NCI-H2081 treated with DMSO at 0.1 percent for 48 hours (cell line): ENCODE results near the gene CCDC188.

Experiments
- DNase-seq: peaks from one replicate; lab custom pipeline; 2025; lab: John Stamatoyannopoulos, UW

CCDC188 gene

DNA sequence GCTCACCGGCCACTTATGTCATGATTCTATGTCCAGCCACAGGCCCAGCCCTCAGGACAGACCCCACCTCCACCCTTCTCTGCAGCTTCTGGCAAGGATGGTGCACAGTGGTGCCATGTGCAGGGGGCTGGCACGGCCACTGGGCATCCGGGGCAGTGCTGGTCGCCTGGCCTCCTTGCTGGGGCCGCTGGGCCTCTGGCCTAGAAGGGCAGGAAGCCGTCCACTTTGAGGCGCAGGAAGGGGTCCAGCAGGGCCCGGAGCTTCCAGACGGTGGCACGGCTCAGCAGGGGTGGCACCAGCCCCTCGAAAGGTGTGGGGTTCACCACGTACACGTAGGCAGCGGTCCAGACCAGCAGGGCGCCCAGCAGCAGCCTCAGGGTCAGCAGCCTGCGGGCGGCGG is 2.4 kb downstream of the CCDC188 start:
- DNase-seq = no peak

GRCh38 chr22:20147237-20147988 is 3.4 kb downstream of the CCDC188 start:
- no peak for DNase-seq

GRCh38 chr22:20146777-20147176 is 4.1 kb downstream of the CCDC188 start:
- no peak for DNase-seq

- DNase-seq = no peak
These were observed 5.0 kb downstream of the CCDC188 start for GRCh38 chr22:20145832-20146223.

- DNase-seq = no peak
These were observed 5.5 kb downstream of the CCDC188 start for GRCh38 chr22:20145206-20145831.

DNA sequence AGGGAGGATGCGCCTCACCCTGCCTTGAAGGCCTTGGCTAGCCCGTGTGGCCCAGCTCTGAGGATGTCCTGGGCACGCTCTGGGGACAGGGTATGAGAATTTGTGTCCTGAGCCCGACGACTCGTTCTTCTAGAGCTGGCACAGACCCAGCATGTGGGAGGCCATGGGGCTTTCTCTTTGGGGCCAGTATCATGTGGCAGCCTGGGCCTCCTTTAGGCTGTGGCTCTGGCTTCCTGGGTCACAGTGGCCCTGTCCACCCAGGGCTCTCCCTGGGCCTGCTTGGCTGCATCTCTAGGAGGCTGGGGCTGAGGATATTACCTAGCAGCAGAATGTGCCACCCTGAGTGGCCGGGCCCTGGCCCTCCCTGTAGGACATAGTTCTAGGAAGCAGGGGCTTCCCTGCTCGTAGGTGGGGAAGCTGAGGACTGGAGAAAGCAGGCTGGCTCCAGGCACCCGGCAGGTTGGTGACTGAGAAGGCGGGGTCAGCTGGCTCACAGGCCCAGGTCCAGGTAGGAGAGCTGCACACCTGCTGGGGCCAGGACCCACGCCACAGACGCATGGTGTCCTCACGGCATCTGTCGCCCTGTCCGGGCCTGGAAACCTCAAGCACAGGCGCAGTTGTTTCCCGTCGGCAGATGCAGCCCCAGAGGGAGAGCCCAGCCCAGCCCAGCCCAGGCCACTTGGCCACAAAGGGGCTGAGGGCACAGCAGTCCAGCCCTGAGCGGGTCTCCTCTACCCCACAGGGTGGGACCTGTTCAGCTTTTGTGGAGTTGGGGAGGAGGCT is 6.8 kb downstream of the CCDC188 start:
- no peak for DNase-seq

DNA sequence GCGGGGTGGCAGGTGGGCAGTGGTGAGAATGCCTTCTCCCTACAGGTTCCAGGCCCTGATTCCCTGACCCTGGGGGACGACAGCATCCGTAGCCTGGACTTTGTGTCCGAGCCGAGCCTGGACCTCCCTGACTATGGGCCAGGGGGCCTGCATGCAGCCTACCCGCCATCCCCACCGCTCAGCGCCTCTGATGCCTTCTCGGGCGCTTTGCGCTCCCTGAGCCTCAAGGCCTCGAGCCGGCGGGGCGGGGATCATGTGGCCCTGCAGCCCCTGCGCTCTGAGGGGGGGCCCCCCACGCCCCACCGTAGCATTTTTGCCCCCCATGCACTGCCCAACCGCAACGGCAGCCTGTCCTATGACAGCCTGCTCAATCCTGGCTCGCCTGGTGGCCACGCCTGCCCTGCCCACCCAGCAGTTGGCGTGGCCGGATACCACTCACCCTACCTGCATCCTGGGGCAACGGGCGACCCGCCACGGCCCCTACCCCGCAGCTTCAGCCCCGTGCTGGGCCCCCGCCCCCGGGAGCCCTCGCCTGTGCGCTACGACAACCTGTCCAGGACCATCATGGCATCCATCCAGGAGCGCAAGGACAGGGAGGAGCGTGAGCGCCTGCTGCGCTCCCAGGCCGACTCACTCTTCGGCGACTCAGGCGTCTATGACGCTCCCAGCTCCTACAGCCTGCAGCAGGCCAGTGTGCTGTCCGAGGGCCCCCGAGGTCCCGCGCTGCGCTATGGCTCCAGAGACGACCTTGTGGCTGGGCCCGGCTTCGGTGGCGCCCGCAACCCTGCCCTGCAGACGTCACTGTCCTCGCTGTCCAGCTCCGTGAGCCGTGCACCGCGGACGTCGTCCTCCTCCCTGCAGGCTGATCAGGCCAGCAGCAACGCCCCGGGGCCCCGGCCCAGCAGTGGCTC is 7.9 kb downstream of the CCDC188 start:
- no peak for DNase-seq

- DNase-seq = no peak
These were observed 9.4 kb downstream of the CCDC188 start for GRCh38 chr22:20141186-20142077.

- no peak for DNase-seq
These were observed 10.3 kb downstream of the CCDC188 start for GRCh38 chr22:20140521-20140964.

- DNase-seq = no peak
These were observed 10.8 kb downstream of the CCDC188 start for GRCh38 chr22:20140107-20140445.

- DNase-seq = no peak
These were observed 11.3 kb downstream of the CCDC188 start for GRCh38 chr22:20139391-20140106.

GRCh38 chr22:20138868-20139267 is 12.0 kb downstream of the CCDC188 start:
- no peak for DNase-seq

GRCh38 chr22:20138417-20138738 is 12.5 kb downstream of the CCDC188 start:
- DNase-seq = no peak

- DNase-seq = no peak
These were observed 13.0 kb downstream of the CCDC188 start for GRCh38 chr22:20137671-20138416.

DNA sequence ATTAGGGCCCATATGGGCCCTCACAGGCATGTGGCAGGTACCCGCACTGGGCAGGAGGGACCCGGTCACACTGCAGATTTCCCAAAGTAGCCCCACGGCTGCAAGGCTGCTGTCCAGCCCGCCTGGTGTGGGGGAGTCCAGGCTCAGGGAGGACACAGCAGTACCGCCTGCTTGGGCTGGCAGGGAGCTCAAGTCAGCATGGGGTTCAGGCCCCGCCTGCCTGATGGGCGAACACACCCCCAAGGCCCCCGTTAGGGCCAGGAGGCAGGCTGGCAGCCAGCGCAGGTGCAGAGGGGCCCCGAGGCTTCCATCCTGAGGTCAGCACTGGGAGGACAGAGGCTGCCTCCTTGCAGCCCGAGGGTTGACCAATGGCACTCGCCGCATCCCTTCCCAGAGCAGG is 13.7 kb downstream of the CCDC188 start:
- DNase-seq = no peak

GRCh38 chr22:20136603-20136873 is 14.3 kb downstream of the CCDC188 start:
- DNase-seq = no peak

- DNase-seq = no peak
These were observed 14.9 kb downstream of the CCDC188 start for GRCh38 chr22:20135806-20136602.

- no peak for DNase-seq
These were observed 15.6 kb downstream of the CCDC188 start for GRCh38 chr22:20135265-20135664.

DNA sequence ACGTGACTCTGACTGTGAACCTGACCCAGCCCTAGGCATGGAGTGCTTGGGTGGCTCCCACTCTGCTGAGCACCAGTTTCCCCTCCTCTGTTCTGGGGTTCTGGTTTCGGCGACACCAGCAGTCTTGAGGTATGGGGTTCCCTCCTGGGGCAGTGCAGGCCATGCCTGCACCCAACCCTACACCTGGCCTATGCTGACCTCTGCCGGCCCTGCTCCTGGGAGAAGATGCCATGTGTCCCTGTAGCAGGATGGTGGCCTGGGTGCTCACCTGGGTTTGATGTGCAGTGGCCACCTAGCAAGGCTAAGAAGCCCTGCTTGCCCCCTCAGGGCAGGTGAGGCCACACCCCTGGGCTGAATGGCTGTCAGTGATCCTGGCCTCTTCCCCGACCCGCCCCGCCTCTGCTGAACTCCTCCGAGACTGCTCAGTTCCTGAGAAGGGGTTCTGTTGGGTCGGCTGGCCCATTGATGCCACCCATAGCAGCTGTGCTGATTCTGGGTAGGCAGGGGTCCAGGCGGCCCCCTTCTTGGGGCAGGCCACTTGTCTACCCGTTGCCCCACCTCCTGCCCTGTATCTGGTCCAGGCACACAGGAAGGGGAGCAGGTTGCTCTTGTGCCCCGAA is 16.8 kb downstream of the CCDC188 start:
- DNase-seq = no peak
